DND-41 (cell line): ENCODE data around the gene DNMT3L.

Source experiments
- CTCF ChIP-seq: IDR thresholded peaks from 2 replicates; pipeline ENCODE4 v1.5.1; 2012; ENCODE audit warnings: borderline replicate concordance, low read length, moderate library complexity, mild to moderate bottlenecking; ENCODE audit not compliant: poor library complexity, severe bottlenecking; ENCODE audit errors: extremely low read depth
- EZH2 ChIP-seq: IDR thresholded peaks from 3 replicates; pipeline ENCODE4 v1.6.1; 2012; ENCODE audit warnings: borderline replicate concordance, low read depth, mild to moderate bottlenecking, moderate library complexity, low read length, inconsistent platforms; ENCODE audit not compliant: severe bottlenecking

GRCh38 chr21:44300262-44300959, 38.7 kb upstream of the DNMT3L start:
- TF ChIP-seq CTCF, result no peak
- TF ChIP-seq EZH2, result no peak
